H9 (cell line): ENCODE measurements around the gene DCAF12. TPM values are rescaled to one million over a fixed set of nuclear protein-coding genes. Genes with fewer than 3 reads are reported as not detected.

ENCODE experiments used
- DNase-seq: peaks from one replicate; pipeline ENCODE4 v3.0.0-alpha.2; 2017
- H2AFZ ChIP-seq: one replicate; pipeline ENCODE4 v1.6.1; 2013; ENCODE audit warnings: mild to moderate bottlenecking, low read length, control low read depth, moderate library complexity
- H2AK5ac ChIP-seq: 2 replicates; pipeline ENCODE4 v1.6.1; 2013; ENCODE audit warnings: low read length, control low read depth, mixed read lengths; ENCODE audit not compliant: insufficient read length
- H2BK120ac ChIP-seq: one replicate; pipeline ENCODE4 v1.6.1; 2013; ENCODE audit warnings: low read depth, mild to moderate bottlenecking, low read length, control low read depth, inconsistent platforms; ENCODE audit not compliant: poor library complexity, severe bottlenecking
- H2BK12ac ChIP-seq: 2 replicates; pipeline ENCODE4 v1.6.1; 2013; ENCODE audit warnings: low read length, control low read depth, mixed read lengths, low read depth; ENCODE audit not compliant: insufficient read length
- H2BK15ac ChIP-seq: 2 replicates; pipeline ENCODE4 v1.6.1; 2013; ENCODE audit warnings: low read depth, low read length, control low read depth
- H2BK20ac ChIP-seq: one replicate; pipeline ENCODE4 v1.6.1; 2013; ENCODE audit warnings: low read depth, mild to moderate bottlenecking, low read length, control low read depth, inconsistent platforms; ENCODE audit not compliant: poor library complexity, severe bottlenecking
- H2BK5ac ChIP-seq: 2 replicates; pipeline ENCODE4 v1.6.1; 2013; ENCODE audit warnings: low read length, control low read depth, mixed read lengths; ENCODE audit not compliant: insufficient read length
- H3K14ac ChIP-seq: 2 replicates; pipeline ENCODE4 v1.6.1; 2013; ENCODE audit warnings: low read length, control low read depth; ENCODE audit not compliant: insufficient read depth
- H3K18ac ChIP-seq: 2 replicates; pipeline ENCODE4 v1.6.1; 2013; ENCODE audit warnings: low read depth, mild to moderate bottlenecking, mixed read lengths, low read length, control low read depth; ENCODE audit not compliant: insufficient read length
- H3K23ac ChIP-seq: 2 replicates; pipeline ENCODE4 v1.6.1; 2013; ENCODE audit warnings: low read length, control low read depth, mixed read lengths, low read depth; ENCODE audit not compliant: insufficient read length
- H3K23me2 ChIP-seq: 2 replicates; pipeline ENCODE4 v1.6.1; 2013; ENCODE audit warnings: low read depth, mild to moderate bottlenecking, mixed read lengths, low read length, control low read depth; ENCODE audit not compliant: insufficient read length, poor library complexity, severe bottlenecking
- H3K27ac ChIP-seq: 2 replicates; pipeline ENCODE4 v1.5.1; 2013; ENCODE audit warnings: low read length, control low read depth, mixed read lengths, low read depth; ENCODE audit not compliant: insufficient read length
- H3K27me3 ChIP-seq: 2 replicates; pipeline ENCODE4 v1.6.1; 2013; ENCODE audit warnings: low read length, control low read depth, inconsistent platforms; ENCODE audit not compliant: insufficient read depth
- H3K4ac ChIP-seq: 2 replicates; pipeline ENCODE4 v1.6.1; 2013; ENCODE audit warnings: low read depth, mild to moderate bottlenecking, control low read depth, inconsistent platforms, low read length, moderate library complexity
- H3K4me1 ChIP-seq: 2 replicates; pipeline ENCODE4 v1.6.1; 2013; ENCODE audit warnings: low read length, control low read depth, inconsistent platforms; ENCODE audit not compliant: insufficient read depth
- H3K4me2 ChIP-seq: 2 replicates; pipeline ENCODE4 v1.6.1; 2013; ENCODE audit warnings: low read length, control low read depth, mixed read lengths; ENCODE audit not compliant: insufficient read length, insufficient read depth
- H3K56ac ChIP-seq: 2 replicates; pipeline ENCODE4 v1.6.1; 2013; ENCODE audit warnings: low read depth, mild to moderate bottlenecking, mixed read lengths, low read length, control low read depth; ENCODE audit not compliant: insufficient read length
- H3K79me1 ChIP-seq: 2 replicates; pipeline ENCODE4 v1.6.1; 2013; ENCODE audit warnings: low read depth, mild to moderate bottlenecking, moderate library complexity, low read length, control low read depth, inconsistent platforms; ENCODE audit not compliant: insufficient read depth, poor library complexity, severe bottlenecking
- H3K79me2 ChIP-seq: 2 replicates; pipeline ENCODE4 v1.6.1; 2013; ENCODE audit warnings: low read length, control low read depth, inconsistent platforms; ENCODE audit not compliant: insufficient read depth
- H3K9ac ChIP-seq: 2 replicates; pipeline ENCODE4 v1.6.1; 2013; ENCODE audit warnings: low read length, control low read depth, mixed read lengths; ENCODE audit not compliant: insufficient read length; ENCODE audit errors: extremely low read depth
- H3K9me3 ChIP-seq: one replicate; pipeline ENCODE4 v1.6.1; 2013; ENCODE audit warnings: low read depth, low read length, inconsistent platforms; ENCODE audit not compliant: control insufficient read depth
- H3T11ph ChIP-seq: one replicate; pipeline ENCODE4 v1.6.1; 2013; ENCODE audit warnings: mild to moderate bottlenecking, low read length, control low read depth, inconsistent platforms
- H4K20me1 ChIP-seq: one replicate; pipeline ENCODE4 v1.6.1; 2013; ENCODE audit not compliant: control insufficient read depth, insufficient read length, insufficient read depth
- H4K5ac ChIP-seq: 2 replicates; pipeline ENCODE4 v1.6.1; 2013; ENCODE audit warnings: low read depth, mild to moderate bottlenecking, mixed read lengths, low read length, control low read depth; ENCODE audit not compliant: insufficient read length
- H4K8ac ChIP-seq: replicated peaks from 2 replicates; pipeline ENCODE4 v1.6.1; 2013; ENCODE audit warnings: low read length, control low read depth, mixed read lengths, low read depth; ENCODE audit not compliant: insufficient read length
- H4K91ac ChIP-seq: 2 replicates; pipeline ENCODE4 v1.6.1; 2013; ENCODE audit warnings: low read depth, mild to moderate bottlenecking, moderate library complexity, mixed read lengths, low read length, control low read depth; ENCODE audit not compliant: insufficient read length
- H3K27ac Mint-ChIP-seq, 3 experiments: 2 replicates in 2 of 3; 3 replicates in 1 of 3; pipeline ENCODE4 v1.8.0; 2020 to 2021; ENCODE audit warnings: mixed read lengths in 3 of 3, mild to moderate bottlenecking in 1 of 3, moderate library complexity in 1 of 3
- H3K27me3 Mint-ChIP-seq: 2 replicates; pipeline ENCODE4 v1.8.0; 2021; ENCODE audit warnings: low read depth, mild to moderate bottlenecking, moderate library complexity, mixed read lengths
- H3K36me3 Mint-ChIP-seq, 3 experiments: 2 replicates in 2 of 3; 3 replicates in 1 of 3; pipeline ENCODE4 v1.8.0; 2020 to 2021; ENCODE audit warnings: low read depth in 3 of 3, mixed read lengths in 3 of 3; ENCODE audit not compliant: insufficient read depth in 1 of 3
- H3K4me1 Mint-ChIP-seq, 2 experiments: 2 replicates each; pipeline ENCODE4 v1.8.0; 2020; ENCODE audit warnings: mixed read lengths in 2 of 2
- H3K4me3 Mint-ChIP-seq, 2 experiments: 2 replicates in 1 of 2; 3 replicates in 1 of 2; pipeline ENCODE4 v1.8.0; 2020 to 2021; ENCODE audit warnings: mild to moderate bottlenecking in 2 of 2, mixed read lengths in 2 of 2, moderate library complexity in 1 of 2
- H3K9me3 Mint-ChIP-seq, 2 experiments: 2 replicates in 1 of 2; 3 replicates in 1 of 2; pipeline ENCODE4 v1.8.0; 2020; ENCODE audit warnings: mild to moderate bottlenecking in 2 of 2, mixed read lengths in 2 of 2, moderate library complexity in 1 of 2
- CTCF ChIP-seq: fragments of 200-600 bp; sonication (generic); conservative IDR thresholded peaks from 3 replicates; pipeline ENCODE4 v1.8.0; 2021; ENCODE audit warnings: antibody characterized with exemption, mild to moderate bottlenecking
- WGBS: extraction: QIAGEN DNeasy Blood & Tissue Kit; methylation state at CpG from one replicate; pipeline ENCODE4 v1.1.7; 2013; ENCODE audit warnings: missing lambda C conversion rate, low lambda C conversion rate, mixed read lengths; ENCODE audit not compliant: insufficient read length; ENCODE audit errors: extremely low coverage; 5-methylcytosine and 5-hydroxymethylcytosine counted together
- total RNA-seq: library from RNA; stranded (reverse); gene quantifications from 2 replicates; pipeline ENCODE4 v1.2.1, GENCODE V29; 2021

The DCAF12 gene
- total RNA-seq, 1 experiment from 2014 or later, result 33.6 TPM

- Mint-ChIP-seq H3K9me3 (no peaks in the 10 kb centered on the region), H3K4me1 (peaks cover 3 to 7% of the 10 kb centered on the region in 2 experiments), H3K36me3 (no peaks in the 10 kb centered on the region), H3K27ac (no peak overlapping the region), H3K27me3 (no peaks in the 10 kb centered on the region), H3K4me3 (no peak overlapping the region)
- no peak overlapping the region for H3T11ph ChIP-seq
- no peak overlapping the region for H3K18ac ChIP-seq
- H4K91ac ChIP-seq, result no peak overlapping the region
- no peak overlapping the region for H3K27ac ChIP-seq
- H4K5ac ChIP-seq, result no peak overlapping the region
- no peak overlapping the region for H3K9ac ChIP-seq
- no peak overlapping the region for H2BK15ac ChIP-seq
- no peaks in the 10 kb centered on the region for H3K27me3 ChIP-seq
- H3K9me3 ChIP-seq, result no peaks in the 10 kb centered on the region
- H2BK12ac ChIP-seq, result no peak overlapping the region
- TF ChIP-seq CTCF, result no peak
- H2BK120ac ChIP-seq, result no peak overlapping the region
- no peak overlapping the region for H3K56ac ChIP-seq
- 0 out of 2 replicates have a peak, but pooled peaks cover 2% of the 10 kb centered on the region for H3K4me1 ChIP-seq
- no peak overlapping the region for H4K8ac ChIP-seq
- H2AK5ac ChIP-seq, result no peak overlapping the region
- no peaks in the 10 kb centered on the region for H3K79me2 ChIP-seq
- H2BK20ac ChIP-seq, result no peak overlapping the region
- no peak for DNase-seq
- H2BK5ac ChIP-seq, result no peak overlapping the region
- H3K14ac ChIP-seq, result no peak overlapping the region
- H4K20me1 ChIP-seq, result no peaks in the 10 kb centered on the region
- no peaks in the 10 kb centered on the region for H3K23me2 ChIP-seq
- no CpG with 5 or more reads among the region's 6 CpGs for WGBS
- H3K79me1 ChIP-seq, result no peaks in the 10 kb centered on the region
- no peak overlapping the region for H3K4ac ChIP-seq
- no peak overlapping the region for H3K23ac ChIP-seq
- H3K4me2 ChIP-seq, result no peak overlapping the region
- no peak overlapping the region for H2AFZ ChIP-seq
Measured at GRCh38 chr9:34158362-34158869, 31.9 kb upstream of the DCAF12 start.
